GM12873 (cell line): Measurements from ENCODE around the gene SMC3.

Experiments used
- CTCF ChIP-seq: IDR thresholded peaks from 2 replicates; pipeline ENCODE4 v1.5.1; 2012; ENCODE audit warnings: low read depth, mild to moderate bottlenecking, moderate library complexity, low read length, control low read depth; ENCODE audit not compliant: insufficient read depth; ENCODE audit errors: missing control alignments

SMC3 gene

GRCh38 chr10:110571093-110571743 is 3.7 kb downstream of the SMC3 start:
- no peak for TF ChIP-seq CTCF

- no peak for TF ChIP-seq CTCF
Observed at GRCh38 chr10:110572862-110573261, 5.4 kb downstream of the SMC3 start.

- no peak for TF ChIP-seq CTCF
Observed at GRCh38 chr10:110574420-110574819, 6.9 kb downstream of the SMC3 start.

GRCh38 chr10:110576220-110576619 is 8.7 kb downstream of the SMC3 start:
- no peak for TF ChIP-seq CTCF

GRCh38 chr10:110577056-110577455 is 9.6 kb downstream of the SMC3 start:
- no peak for TF ChIP-seq CTCF

- TF ChIP-seq CTCF: no peak
Observed at GRCh38 chr10:110584006-110584405, 16.5 kb downstream of the SMC3 start.

- no peak for TF ChIP-seq CTCF
Observed at GRCh38 chr10:110591760-110592159, 24.3 kb downstream of the SMC3 start.
